Prostate gland (tissue), 2 donors: Measurements from ENCODE around the gene SETD9.
A peak's percentile ranks its signal among the peaks of the same experiment; 100 is the strongest.

Experiments used
- POLR2AphosphoS5 ChIP-seq: sonication (generic); formaldehyde crosslinking; IDR thresholded peaks from one replicate; pipeline ENCODE4 v1.6.1; 2017; ENCODE audit warnings: antibody characterized with exemption
- TF ChIP-seq, protein P1 (sequence below), 4 experiments: fragments of 200-600 bp in 2 of 4; fragments of 450-650 bp in 2 of 4; sonication (generic) in 2 of 4; IDR thresholded peaks; 1 replicate in 3 of 4; 2 replicates in 1 of 4; pipeline ENCODE4 v1.5.1; 2016 to 2019; ENCODE audit warnings: antibody characterized with exemption in 4 of 4, mild to moderate bottlenecking in 2 of 4, moderate library complexity in 2 of 4

DNA sequence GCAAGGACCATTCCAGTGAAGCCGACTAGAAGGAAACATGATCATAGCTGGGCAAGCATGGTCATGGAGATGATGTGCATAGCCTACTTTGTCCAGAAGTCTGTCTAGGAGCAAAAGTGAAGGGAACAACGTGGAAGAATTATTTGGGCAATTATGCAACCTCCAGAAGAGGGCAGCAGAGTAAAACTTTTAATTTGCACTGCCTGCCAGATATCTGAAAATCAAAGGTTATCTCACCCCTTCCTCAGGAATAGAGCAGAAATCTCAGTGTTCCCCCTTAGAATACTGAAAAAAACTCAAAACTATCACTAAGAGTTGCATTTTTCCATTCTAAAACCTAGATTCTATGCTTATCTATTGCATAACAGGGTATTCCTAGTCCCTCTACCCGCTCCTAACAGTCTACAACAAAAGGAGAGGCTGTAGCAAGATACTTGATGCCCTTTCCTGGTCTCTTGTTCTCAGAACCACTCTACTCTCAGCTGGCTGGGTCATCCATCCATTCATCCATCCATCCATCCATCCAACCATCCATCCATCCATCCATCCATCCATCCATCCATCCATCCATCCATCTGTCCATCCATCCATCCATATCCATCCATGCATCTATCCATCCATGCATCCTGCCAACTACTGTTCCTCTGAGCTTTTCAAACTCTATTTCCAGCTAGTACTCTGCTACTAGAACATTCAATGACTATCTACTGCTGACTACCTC is 8.4 kb upstream of the SETD9 start:
- TF ChIP-seq, protein P1, sequence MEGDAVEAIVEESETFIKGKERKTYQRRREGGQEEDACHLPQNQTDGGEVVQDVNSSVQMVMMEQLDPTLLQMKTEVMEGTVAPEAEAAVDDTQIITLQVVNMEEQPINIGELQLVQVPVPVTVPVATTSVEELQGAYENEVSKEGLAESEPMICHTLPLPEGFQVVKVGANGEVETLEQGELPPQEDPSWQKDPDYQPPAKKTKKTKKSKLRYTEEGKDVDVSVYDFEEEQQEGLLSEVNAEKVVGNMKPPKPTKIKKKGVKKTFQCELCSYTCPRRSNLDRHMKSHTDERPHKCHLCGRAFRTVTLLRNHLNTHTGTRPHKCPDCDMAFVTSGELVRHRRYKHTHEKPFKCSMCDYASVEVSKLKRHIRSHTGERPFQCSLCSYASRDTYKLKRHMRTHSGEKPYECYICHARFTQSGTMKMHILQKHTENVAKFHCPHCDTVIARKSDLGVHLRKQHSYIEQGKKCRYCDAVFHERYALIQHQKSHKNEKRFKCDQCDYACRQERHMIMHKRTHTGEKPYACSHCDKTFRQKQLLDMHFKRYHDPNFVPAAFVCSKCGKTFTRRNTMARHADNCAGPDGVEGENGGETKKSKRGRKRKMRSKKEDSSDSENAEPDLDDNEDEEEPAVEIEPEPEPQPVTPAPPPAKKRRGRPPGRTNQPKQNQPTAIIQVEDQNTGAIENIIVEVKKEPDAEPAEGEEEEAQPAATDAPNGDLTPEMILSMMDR (IDR thresholded peaks at IDR 0.05): peak; percentile 40 to 76 (median 70)
- no peak for TF ChIP-seq POLR2AphosphoS5
